Measurements from ENCODE around the gene DLGAP5. TPM values are rescaled to one million over a fixed set of nuclear protein-coding genes. Genes with fewer than 3 reads are reported as not detected.

The DLGAP5 gene
- polyA plus RNA-seq, 1 donor, result 11.6 TPM

GRCh38 chr14:55099756-55100155, 91.6 kb downstream of the DLGAP5 start:
- Histone ChIP-seq H3K27ac (ENCODE audit: low read length) (peak overlapping the region; percentile 43), H3K27me3 (ENCODE audit: control insufficient read depth, insufficient read depth, low read length) (no peaks in the 10 kb centered on the region), H3K4me3 (ENCODE audit: low read length) (no peak overlapping the region), H3K36me3 (ENCODE audit: control insufficient read depth, insufficient read depth, low read length) (no peaks in the 10 kb centered on the region), H3K9me3 (ENCODE audit: control insufficient read depth, low read depth, low read length) (peaks cover 4% of the 10 kb centered on the region), H3K4me1 (ENCODE audit: control insufficient read depth, insufficient read depth, low read length) (peaks cover 47% of the 10 kb centered on the region)
- WGBS (ENCODE audit: insufficient coverage, low lambda C conversion rate), result no CpG with 5 or more reads among the region's 2 CpGs
- peak in 1 of 2 donors; percentile 71 for DNase-seq

- H3K27ac ChIP-seq (ENCODE audit: low read length), result peak overlapping the region; percentile 69
- WGBS (ENCODE audit: insufficient coverage, low lambda C conversion rate), result no CpG with 5 or more reads among the region's 1 CpG
- H3K4me1 ChIP-seq (ENCODE audit: control insufficient read depth, insufficient read depth, low read length), result peaks cover 35% of the 10 kb centered on the region
These were observed 92.9 kb downstream of the DLGAP5 start for GRCh38 chr14:55098561-55098898.

More at GRCh38 chr14:55098561-55098898, 92.9 kb downstream of the DLGAP5 start:
- no peak for DNase-seq
- H3K27me3 ChIP-seq (ENCODE audit: control insufficient read depth, insufficient read depth, low read length), result no peaks in the 10 kb centered on the region
- H3K36me3 ChIP-seq (ENCODE audit: control insufficient read depth, insufficient read depth, low read length), result no peaks in the 10 kb centered on the region
- H3K9me3 ChIP-seq (ENCODE audit: control insufficient read depth, low read depth, low read length), result no peaks in the 10 kb centered on the region
- no peak overlapping the region for H3K4me3 ChIP-seq (ENCODE audit: low read length)

Other genes with a start within 250 kb of the DLGAP5 start
- 8.1 TPM for gene WDHD1, start 164.5 kb downstream of the DLGAP5 start, polyA plus RNA-seq
- gene SOCS4, start 164.3 kb downstream of the DLGAP5 start, polyA plus RNA-seq, result 12.0 TPM
- 83.8 TPM for gene MAPK1IP1L, start 139.9 kb downstream of the DLGAP5 start, polyA plus RNA-seq
- 873 TPM for gene LGALS3, start 62.3 kb downstream of the DLGAP5 start, polyA plus RNA-seq
- gene FBXO34, start 79.8 kb upstream of the DLGAP5 start, polyA plus RNA-seq, result 25.5 TPM
- 18.2 TPM for gene ATG14, start 220.2 kb upstream of the DLGAP5 start, polyA plus RNA-seq
- gene TBPL2, start 249.0 kb upstream of the DLGAP5 start, polyA plus RNA-seq, result 0.01 TPM

All from large intestine (tissue), 3 donors.